ENCODE measurements around the gene CSNK2A1. TPM values are rescaled to one million over a fixed set of nuclear protein-coding genes. Genes with fewer than 3 reads are reported as not detected.
A peak's percentile ranks its signal among the peaks of the same experiment; 100 is the strongest.

The CSNK2A1 gene
- total and polyA plus RNA-seq, 3 donors from 2014 or later: 143 to 192 (median 172) TPM

DNA sequence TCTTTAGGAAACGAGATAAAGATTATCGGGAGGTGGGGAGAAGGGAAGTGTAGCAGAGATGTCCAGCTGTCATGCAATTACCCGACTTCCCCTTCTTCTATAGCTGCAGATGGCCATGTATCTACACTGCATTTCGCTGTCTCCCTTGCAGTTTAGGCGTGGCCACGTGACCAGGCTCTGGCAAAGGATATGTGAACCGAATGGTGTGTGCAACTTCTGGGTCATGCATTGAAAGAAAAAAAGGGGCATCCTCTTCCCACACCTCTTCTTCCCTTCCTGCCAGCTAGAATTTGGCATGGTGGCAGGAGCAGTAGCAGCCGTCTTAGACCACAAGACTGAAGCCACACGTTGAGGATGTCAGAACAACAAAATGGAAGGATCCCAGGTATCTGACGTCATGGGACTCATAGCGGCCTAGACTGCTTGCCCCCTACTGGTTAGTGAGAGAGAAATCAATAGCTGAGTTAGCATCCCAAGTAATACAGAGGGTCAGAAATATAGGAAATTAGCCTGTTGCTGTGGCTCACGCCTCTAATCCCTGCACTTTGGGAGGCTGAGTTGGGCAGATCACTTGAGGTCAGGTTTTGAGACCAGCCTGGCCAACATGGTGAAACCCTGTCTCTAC lies 33.7 kb upstream of the CSNK2A1 start:
- no peak for TF ChIP-seq POLR2A (IDR thresholded peaks at IDR 0.05)
- TF ChIP-seq, protein P1, sequence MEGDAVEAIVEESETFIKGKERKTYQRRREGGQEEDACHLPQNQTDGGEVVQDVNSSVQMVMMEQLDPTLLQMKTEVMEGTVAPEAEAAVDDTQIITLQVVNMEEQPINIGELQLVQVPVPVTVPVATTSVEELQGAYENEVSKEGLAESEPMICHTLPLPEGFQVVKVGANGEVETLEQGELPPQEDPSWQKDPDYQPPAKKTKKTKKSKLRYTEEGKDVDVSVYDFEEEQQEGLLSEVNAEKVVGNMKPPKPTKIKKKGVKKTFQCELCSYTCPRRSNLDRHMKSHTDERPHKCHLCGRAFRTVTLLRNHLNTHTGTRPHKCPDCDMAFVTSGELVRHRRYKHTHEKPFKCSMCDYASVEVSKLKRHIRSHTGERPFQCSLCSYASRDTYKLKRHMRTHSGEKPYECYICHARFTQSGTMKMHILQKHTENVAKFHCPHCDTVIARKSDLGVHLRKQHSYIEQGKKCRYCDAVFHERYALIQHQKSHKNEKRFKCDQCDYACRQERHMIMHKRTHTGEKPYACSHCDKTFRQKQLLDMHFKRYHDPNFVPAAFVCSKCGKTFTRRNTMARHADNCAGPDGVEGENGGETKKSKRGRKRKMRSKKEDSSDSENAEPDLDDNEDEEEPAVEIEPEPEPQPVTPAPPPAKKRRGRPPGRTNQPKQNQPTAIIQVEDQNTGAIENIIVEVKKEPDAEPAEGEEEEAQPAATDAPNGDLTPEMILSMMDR (IDR thresholded peaks at IDR 0.05): no peak
- H3K36me3 ChIP-seq (ENCODE audit: low read depth, missing control alignments): no peaks in the 10 kb centered on the region
- peaks cover 3% of the 10 kb centered on the region for H3K4me1 ChIP-seq
- H3K9me3 ChIP-seq: no peaks in the 10 kb centered on the region
- no peak for DNase-seq
- intact Hi-C loops (cut with DNase I; ENCODE audit: low total_unique reads): no loop called here
- H3K27me3 ChIP-seq: no peaks in the 10 kb centered on the region
- no peak overlapping the region for H3K4me3 ChIP-seq
- no peak overlapping the region for H3K27ac ChIP-seq
- 79 to 90% methylated on average over 12 of the region's 12 CpGs for WGBS, 2 donors

DNA sequence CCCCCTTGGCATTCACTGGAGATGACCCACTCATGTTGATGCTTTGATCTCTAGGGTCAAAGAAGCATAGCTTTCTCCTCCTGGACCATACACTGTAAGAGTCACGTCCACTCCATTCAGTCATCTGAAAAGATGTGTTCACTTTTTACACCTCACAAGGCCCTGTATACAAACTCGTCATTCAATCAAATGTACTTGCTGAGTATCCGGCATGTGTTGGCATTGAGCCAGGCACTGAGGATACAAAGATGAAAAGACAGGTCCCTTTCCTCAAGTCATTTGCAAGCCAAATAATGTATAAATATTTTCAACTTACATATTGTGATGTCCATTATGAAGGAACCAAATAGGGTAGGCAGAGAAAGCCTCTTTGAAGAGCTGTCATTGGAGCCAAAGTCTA lies 32.6 kb upstream of the CSNK2A1 start:
- no peak overlapping the region for H3K4me3 ChIP-seq
- no peak overlapping the region for H3K27ac ChIP-seq
- 73 to 74% methylated on average over 3 of the region's 3 CpGs for WGBS, 2 donors
- H3K9me3 ChIP-seq: no peaks in the 10 kb centered on the region
- no peaks in the 10 kb centered on the region for H3K27me3 ChIP-seq
- intact Hi-C loops (cut with DNase I; ENCODE audit: low total_unique reads): no loop called here
- DNase-seq: no peak
- TF ChIP-seq POLR2A (IDR thresholded peaks at IDR 0.05): no peak
- TF ChIP-seq, protein P1 (IDR thresholded peaks at IDR 0.05): no peak
- no peaks in the 10 kb centered on the region for H3K36me3 ChIP-seq (ENCODE audit: low read depth, missing control alignments)
- peaks cover 7% of the 10 kb centered on the region for H3K4me1 ChIP-seq

DNA sequence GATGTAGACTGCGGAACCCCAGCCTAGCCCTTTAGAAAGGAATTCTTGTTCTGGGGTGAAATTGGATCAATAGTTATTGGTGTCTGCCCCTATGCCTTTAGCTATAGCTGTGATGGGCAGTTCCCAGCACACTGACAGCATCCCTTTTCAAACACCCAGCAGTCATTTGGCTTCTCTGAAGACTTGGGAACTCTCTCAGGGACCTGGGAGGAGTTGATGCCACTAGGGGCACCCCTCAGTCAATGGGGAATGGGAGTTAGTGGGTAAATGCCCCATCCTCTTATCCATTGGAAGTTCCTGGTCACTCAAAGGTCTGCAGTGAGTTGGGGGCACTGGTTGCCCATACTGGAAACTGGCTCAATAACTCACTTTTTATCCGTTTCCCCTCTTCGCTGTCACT lies 31.6 kb upstream of the CSNK2A1 start:
- Histone ChIP-seq H3K27ac (no peak overlapping the region), H3K4me3 (no peak overlapping the region), H3K4me1 (peaks cover 7% of the 10 kb centered on the region), H3K36me3 (ENCODE audit: low read depth, missing control alignments) (no peaks in the 10 kb centered on the region), H3K9me3 (no peaks in the 10 kb centered on the region), H3K27me3 (no peaks in the 10 kb centered on the region)
- WGBS, 2 donors: 96 to 100% methylated on average over 3 of the region's 3 CpGs
- TF ChIP-seq POLR2A (IDR thresholded peaks at IDR 0.05): no peak
- TF ChIP-seq, protein P1 (IDR thresholded peaks at IDR 0.05): no peak
- intact Hi-C loops (cut with DNase I; ENCODE audit: low total_unique reads): no loop called here
- DNase-seq: no peak

DNA sequence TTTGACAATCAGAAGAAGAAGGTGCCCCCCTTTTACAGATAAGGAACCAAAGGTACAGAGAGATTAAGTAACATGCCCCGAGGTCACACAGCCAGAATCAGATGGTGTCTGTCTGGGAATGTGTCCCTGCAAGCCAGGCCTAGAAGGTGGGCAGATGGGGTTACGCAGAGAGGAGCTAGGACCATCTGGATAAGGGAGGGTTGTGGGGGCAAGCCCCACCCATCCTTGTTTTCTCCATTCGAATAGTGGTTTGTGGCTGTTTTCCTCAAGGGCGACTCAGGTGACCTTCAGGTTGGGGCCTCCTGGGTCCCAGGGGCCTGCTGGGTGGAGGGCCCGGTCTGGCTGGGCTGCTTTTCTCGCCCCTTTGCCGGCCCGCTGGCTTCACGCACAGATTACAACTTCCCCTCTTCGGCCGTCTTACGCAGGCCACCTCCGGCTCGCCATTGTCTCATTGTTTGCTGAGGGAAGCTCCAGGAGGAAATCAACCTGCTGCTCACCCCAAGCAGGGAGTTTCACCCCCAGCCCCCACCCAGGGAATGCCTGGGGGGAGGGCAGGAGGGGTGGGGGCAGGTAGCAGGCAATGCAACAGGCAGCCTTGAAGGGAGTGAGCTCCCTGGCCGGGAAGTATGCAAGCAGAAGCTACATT lies 30.8 kb upstream of the CSNK2A1 start:
- WGBS, 2 donors: 37 to 56% methylated on average over 15 of the region's 15 CpGs
- H3K9me3 ChIP-seq: no peaks in the 10 kb centered on the region
- intact Hi-C loops (cut with DNase I; ENCODE audit: low total_unique reads): no loop called here
- TF ChIP-seq, protein P1 (IDR thresholded peaks at IDR 0.05): no peak
- no peak for TF ChIP-seq POLR2A (IDR thresholded peaks at IDR 0.05)
- H3K27me3 ChIP-seq: no peaks in the 10 kb centered on the region
- H3K36me3 ChIP-seq (ENCODE audit: low read depth, missing control alignments): no peaks in the 10 kb centered on the region
- peak overlapping the region in 1 of 2 donors; percentile 5 for H3K4me3 ChIP-seq
- H3K4me1 ChIP-seq: peaks cover 7% of the 10 kb centered on the region
- H3K27ac ChIP-seq: no peak overlapping the region
- DNase-seq: no peak

Data from testis (tissue), 3 donors.